Measurements from ENCODE around the gene STPG2. TPM values are rescaled to one million over a fixed set of nuclear protein-coding genes. Genes with fewer than 3 reads are reported as not detected.

The STPG2 gene
- 6.2 TPM for total RNA-seq

GRCh38 chr4:98143001-98143899 is at the start of gene STPG2:
STPG2 (minus strand) TSS chr4:98143476.

Other genes starting within 250 kb of the STPG2 start
- 172 TPM for gene RAP1GDS1, start 117.9 kb upstream of the STPG2 start, total RNA-seq